Activated CD4-positive, alpha-beta T cell treated with anti-CD3 and anti-CD28 coated beads for 1 hour (primary cell): ENCODE measurements around the gene MAN2B2.
"Not testable (repeated sequence)": the region's sequence is repeated elsewhere in the genome, so short reads cannot be mapped to it uniquely, and the experiment has no call there.

Experiments used
- DNase-seq: peaks from one replicate; pipeline ENCODE4 v3.0.0-alpha.2; 2020

MAN2B2 gene

GRCh38 chr4:6619466-6620255 lies 44.7 kb downstream of the MAN2B2 start:
- DNase-seq: no peak

DNA sequence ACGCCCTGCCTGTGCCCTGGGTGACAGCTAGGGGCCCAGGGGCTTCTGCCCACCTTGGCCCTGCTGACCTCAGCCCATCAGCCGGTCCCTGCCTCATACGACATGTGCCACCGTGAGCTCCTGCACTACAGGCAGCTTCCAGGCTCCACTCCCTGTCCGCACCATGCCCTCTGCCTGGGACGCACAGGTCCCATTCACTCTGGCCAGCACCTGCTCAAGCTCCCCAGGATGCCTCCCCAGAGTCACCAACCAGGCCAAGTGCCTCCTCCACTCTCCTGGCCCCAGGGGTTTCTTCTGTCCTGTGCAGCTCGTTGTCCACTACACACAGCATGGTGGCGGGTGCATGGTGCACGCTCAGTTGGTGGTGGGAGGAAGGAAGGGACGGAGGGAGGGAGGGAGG lies 45.3 kb downstream of the MAN2B2 start:
- no peak for DNase-seq

- no peak for DNase-seq
Measured at GRCh38 chr4:6620891-6621555, 46.0 kb downstream of the MAN2B2 start.

DNA sequence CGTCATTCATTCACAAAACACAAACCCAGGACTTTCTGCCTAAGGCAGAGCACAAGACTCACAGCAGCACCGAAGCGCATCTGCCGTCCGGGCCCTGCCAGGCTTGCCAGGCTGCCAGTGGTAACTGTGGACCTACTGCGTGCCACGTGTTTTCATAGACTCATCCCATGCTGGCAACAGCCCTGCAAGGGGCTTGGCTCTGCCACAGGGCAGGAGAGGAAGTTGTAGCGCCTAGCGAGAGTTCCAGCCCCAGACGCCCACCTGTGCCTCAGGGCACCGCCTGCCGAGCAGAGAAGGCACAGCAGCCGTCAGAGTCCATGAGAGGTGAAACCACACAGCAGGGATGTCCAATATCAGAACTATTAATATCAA lies 46.6 kb downstream of the MAN2B2 start:
- no peak for DNase-seq

GRCh38 chr4:6622744-6623143 lies 47.8 kb downstream of the MAN2B2 start:
- DNase-seq: no peak

DNA sequence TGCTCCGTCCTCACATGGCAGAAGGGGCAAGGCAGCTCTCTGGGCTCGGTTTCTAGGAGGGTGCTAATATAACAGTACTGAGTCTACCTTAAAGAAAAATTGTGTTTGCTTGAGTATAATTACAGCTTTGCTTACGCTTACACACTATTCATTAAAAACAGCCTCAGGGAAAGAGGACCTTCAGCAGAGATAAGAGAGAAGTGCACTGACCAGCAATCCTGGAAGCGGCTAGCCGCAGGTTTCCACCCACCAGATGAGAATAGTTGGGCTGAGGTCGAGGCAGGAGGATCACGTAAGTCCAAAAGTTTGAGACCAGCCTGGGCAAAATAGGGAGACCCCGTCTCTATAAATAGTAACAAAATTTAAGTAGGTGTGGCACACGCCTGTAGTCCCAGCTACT lies 50.3 kb downstream of the MAN2B2 start:
- DNase-seq: no peak

DNA sequence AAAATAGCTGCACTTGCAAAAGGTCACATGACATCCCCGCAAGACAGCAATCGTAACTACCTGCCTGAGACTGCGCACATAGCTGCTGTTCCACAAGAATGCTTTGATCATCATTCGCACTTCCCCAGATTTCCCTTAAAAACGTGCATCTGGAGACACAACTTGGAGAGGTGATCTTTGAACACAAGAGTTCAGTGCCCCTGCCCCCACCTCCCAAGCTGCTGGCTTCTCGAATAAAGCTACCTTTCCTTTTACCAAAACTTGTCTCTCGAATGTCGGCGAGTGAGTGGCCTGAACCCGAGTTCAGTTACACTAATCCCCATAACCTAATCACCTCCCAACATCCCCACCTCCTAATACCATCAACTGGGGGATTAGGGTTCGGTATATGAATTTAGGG lies 51.1 kb downstream of the MAN2B2 start:
- DNase-seq: no peak

DNA sequence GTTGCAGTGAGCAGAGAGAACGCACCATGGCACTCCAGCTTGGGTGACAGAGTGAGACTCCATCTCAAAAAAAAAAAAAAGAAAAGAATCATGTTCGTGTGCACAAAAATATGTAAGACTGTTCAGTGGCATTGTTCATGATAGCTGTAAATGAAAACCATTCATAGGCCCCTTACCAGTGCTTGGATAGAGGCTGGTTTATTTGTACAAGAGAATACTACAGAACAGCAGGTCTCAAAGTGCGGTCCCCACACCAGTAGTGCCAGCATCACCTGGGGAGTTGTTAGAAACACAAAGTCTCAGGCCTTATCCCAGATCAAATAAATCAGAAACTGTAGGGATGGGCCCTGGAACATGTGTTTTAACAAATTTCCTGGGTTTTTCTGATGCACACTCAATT lies 52.8 kb downstream of the MAN2B2 start:
- DNase-seq: no peak

DNA sequence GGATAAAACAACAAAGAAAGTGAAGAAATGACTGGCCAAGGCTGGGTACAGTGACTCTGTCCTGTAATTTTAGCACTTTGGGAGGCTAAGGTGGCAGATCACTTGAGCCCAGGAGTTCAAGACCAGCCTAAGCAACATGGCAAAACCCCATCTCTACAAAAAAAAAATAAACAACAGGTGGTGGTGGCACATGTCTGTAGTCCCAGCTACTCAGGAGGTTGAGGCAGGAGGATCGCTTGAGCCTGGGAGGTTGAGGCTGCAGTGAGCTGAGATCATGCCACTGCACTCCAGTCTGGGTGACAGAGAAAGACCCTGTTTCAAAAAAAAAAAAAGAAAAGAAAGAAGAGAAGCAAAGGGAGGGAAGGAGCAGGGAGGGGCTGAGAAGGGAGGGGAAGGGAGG lies 53.5 kb downstream of the MAN2B2 start:
- DNase-seq: not testable (repeated sequence)

DNA sequence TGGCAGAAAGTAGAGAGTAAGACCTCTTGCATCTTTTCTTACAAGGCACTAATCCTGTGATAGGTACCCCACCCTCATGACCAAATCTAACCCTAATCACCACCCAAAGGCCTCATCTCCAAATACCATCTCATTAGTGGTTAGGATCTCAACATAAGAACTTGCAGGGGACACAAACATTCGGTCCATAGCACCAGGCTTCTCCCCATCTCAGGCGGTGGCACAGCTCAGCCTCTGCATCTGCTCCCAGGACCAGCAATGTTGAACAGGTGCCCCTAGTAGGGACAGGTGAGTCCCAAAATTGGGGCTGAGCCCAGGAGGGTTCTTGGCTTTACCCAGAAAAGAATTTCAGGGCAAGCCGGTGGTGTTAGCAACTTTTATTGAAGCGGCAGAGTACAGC lies 57.1 kb downstream of the MAN2B2 start:
- no peak for DNase-seq

- no peak for DNase-seq
Measured at GRCh38 chr4:6633091-6633906, 58.3 kb downstream of the MAN2B2 start.

DNA sequence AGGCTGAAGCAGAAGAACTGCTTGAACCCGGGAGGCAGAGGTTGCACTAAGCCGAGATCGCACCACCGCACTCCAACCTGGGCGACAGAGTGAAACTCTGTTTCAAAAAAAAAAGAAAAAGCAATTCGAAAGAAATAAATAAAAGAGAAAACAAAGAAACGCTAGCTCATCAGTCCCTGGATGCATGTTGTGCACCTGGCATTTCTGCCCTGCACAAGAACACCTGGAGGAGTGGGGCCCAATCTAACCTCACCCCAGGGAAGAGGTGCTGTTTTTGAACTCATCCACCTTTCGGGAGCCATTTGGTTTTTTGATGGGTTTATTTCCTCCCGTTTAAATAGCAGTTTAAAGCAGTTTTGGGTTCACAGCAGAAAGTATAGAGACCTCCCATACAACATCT lies 59.8 kb downstream of the MAN2B2 start:
- DNase-seq: no peak

DNA sequence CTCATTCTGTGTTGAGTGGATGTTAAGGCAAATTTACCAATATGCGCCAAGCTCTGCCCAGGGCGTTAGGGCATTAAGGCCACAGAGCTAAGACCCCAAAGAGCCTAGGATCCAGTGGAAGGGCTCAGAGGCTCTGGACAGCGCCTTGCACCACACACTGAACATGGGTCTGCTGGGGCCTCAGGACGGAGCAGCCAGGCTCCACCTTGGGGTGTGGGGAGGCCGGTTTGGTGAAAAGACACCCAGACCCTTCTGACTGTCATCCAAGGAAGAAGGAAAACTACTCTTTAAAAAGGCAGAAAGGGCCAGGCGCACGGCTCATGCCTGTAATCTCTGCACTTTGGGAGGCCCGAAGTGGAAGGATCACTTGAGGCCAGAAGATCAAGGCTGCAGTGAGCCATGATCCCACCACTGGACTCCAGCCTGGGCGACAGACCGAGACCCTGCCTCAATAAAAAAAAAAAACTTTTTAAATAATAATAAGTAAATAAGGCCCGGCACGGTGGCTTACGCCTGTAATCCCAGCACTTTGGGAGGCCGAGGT lies 64.2 kb downstream of the MAN2B2 start:
- DNase-seq: no peak

DNA sequence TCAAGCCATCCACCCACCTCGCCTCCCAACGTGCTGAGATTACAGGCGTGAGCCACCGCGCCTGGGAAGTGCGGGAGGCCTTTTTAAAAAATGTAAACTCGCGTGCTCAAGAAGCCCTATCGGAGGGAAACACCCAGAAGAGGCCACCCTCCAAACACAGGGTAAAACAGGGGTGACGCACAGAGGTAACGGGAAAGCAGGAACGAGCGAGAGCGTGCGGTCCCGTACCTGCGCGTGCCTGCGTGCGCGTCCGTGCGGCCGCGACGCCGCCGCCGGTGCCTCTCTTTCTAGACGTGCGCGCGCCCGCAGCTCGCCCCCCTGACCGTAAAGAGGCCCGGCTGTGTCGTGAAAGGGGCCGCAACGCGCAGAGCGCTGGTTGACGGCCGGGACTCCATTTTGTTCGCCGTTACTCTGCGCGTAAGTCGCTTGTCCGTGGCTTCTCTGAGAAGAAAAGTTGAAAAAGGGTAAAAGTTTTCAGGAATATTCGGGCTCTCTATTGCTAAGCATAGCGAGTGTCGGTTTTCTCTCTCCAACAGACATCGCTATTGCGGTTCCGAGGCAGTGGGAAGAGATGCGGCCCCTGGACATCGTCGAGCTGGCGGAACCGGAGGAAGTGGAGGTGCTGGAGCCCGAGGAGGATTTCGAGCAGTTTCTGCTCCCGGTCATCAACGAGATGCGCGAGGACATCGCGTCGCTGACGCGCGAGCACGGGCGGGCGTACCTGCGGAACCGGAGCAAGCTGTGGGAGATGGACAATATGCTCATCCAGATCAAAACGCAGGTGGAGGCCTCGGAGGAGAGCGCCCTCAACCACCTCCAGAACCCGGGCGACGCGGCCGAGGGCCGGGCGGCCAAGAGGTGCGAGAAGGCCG lies 65.5 kb downstream of the MAN2B2 start, which contains the start of gene MRFAP1:
Gene MRFAP1, plus strand, starts transcription at position 394 of the 872 bp plus-strand sequence. Its CDS starts 178 bp downstream, at position 572.
- DNase-seq: peak; percentile 93

GRCh38 chr4:6641164-6641970 lies 66.4 kb downstream of the MAN2B2 start:
- DNase-seq: peak; percentile 22

DNA sequence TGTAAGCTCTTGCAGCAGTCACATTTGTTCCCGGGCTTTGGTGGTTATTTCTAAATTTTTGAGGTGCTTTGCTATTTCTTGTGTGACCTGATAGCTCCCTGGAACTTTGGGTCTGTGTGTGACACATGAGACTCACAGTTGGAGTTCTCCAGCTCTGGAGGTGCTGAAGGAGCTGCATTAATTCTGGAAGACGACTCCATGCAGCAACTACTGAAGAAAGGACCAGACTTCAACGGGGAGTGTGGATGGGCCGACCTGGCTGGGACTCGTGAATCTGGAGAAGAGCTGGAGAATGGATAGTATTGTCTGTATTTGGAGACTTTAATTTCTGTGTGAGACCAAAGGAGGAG lies 67.0 kb downstream of the MAN2B2 start:
- no peak for DNase-seq

- no peak for DNase-seq
Measured at GRCh38 chr4:6643141-6643847, 68.3 kb downstream of the MAN2B2 start.

DNA sequence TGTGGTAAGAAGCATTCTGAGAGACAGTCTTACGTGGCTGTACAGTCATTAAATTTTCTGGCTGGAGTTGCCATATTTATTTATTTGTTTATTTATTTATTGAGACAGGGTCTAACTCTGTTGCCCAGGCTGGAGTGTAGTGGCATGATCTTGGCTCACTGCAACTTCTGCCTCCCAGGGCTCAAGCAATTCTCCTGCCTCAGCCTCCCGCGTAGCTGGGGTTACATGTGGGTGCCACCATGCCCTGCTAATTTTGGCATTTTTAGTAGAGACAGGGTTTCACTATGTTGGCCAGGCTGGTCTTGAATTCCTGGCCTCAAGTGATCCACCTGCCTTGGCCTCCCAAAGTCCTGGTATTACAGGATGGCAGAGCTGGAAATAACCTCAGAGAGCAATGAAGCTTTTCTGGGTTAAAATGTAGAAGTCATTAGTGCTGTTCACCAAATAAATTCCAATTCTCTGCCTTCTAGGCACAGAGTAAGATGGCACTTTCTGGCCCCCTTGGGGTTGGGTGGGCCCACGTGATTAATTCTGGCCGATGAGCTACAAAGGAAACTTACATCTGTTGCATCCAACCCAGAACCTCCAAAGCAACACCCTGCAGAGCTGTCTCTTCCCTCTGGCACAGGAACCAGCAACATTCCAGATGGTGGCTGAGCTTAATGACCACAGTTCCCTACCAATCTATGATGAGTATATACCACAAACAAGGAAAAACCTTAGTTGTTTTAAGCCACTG lies 70.0 kb downstream of the MAN2B2 start:
- no peak for DNase-seq

DNA sequence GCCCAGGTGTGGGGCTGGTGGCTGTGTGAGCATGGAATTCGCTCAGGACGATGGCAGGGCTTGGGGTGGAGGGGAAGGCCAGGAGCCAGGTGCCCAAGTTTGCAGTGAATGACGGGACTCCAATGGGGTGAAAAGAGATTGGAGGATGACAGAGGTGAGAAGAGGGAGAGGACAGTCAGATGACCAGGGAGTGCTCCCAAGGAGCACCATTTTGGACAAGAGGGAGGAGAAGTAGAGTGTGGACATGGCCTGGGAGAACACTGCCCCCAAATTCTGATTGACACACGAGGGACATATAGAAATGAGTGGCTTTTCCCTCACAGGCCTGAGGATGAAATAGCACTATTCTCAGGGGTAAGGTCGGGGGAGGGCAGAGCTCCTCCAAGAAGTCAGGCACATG lies 72.2 kb downstream of the MAN2B2 start:
- no peak for DNase-seq

DNA sequence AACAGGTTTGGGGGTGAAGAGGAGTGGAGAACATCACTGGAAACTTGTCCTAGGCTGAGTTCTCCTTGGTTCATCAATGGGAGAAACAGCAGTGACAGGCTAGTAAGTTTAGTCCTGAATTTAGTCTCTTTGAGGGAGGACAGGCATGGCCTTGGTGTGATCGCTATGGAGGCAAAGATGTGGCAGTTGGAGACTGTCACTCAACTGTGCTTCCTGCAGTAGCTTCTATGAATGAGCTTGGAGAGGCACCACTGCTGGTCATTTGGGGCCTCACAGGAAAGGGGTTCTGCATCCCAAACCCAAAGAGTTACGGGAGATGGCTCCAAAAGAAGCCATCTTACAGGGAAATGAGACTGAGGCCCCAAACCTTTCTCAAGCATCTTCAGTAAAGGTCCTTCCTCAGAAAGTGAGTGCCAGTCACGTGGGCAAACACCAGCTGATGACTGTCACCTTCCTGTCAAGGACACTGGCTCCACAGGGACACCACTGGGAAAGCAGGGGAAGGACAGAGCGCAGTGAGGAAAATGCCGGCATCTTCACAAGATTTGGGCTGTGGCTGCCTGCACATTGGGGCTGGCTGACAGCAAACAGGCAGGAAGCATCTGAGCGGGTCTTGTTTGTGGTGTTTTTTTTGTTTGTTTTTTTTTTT lies 72.7 kb downstream of the MAN2B2 start:
- DNase-seq: no peak
